Natural killer cell treated with Interleukin-12 subunit alpha and Interleukin-12 subunit beta and Interleukin-15 and Interleukin-18, amount 100 ng/mL, for 72 hours (primary cell): ENCODE data around the gene CA6. TPM values are rescaled to one million over a fixed set of nuclear protein-coding genes. Genes with fewer than 3 reads are reported as not detected.
A peak's percentile ranks its signal among the peaks of the same experiment; 100 is the strongest.
"Not testable (repeated sequence)": the region's sequence is repeated elsewhere in the genome, so short reads cannot be mapped to it uniquely, and the experiment has no call there.

ENCODE experiments used
- ATAC-seq, 2 donors: fragments of 150-1000 bp; cut with Tn5 transposase in 1 of 2; sonication (Bioruptor Pico), chemical (Tn5 transposase) in 1 of 2; 2 replicates each; pipeline ENCODE4 v1.10.0; 2021
- DNase-seq: peaks from one replicate; pipeline ENCODE4 v3.0.0; 2022; ENCODE audit warnings: low spot score
- H3K27ac Mint-ChIP-seq, 2 donors: 1 replicate in 1 of 2; 2 replicates in 1 of 2; pipeline ENCODE4 v1.8.0; 2022; ENCODE audit warnings: mixed read lengths in 2 of 2, mild to moderate bottlenecking in 1 of 2, moderate library complexity in 1 of 2
- H3K27me3 Mint-ChIP-seq, 2 donors: 1 replicate in 1 of 2; 2 replicates in 1 of 2; pipeline ENCODE4 v1.8.0; 2022; ENCODE audit warnings: mixed read lengths in 2 of 2
- H3K36me3 Mint-ChIP-seq: one replicate; pipeline ENCODE4 v1.8.0; 2022; ENCODE audit warnings: mixed read lengths
- H3K4me1 Mint-ChIP-seq, 2 donors: 1 replicate in 1 of 2; 2 replicates in 1 of 2; pipeline ENCODE4 v1.8.0; 2022; ENCODE audit warnings: low read depth in 2 of 2, mixed read lengths in 2 of 2, mild to moderate bottlenecking in 1 of 2
- H3K4me3 Mint-ChIP-seq: one replicate; pipeline ENCODE4 v1.8.0; 2022; ENCODE audit warnings: mixed read lengths
- H3K9me3 Mint-ChIP-seq: 2 replicates; pipeline ENCODE4 v1.8.0; 2022; ENCODE audit warnings: mixed read lengths
- total RNA-seq, 2 donors: library from RNA; stranded (reverse); gene quantifications; one replicate each; pipeline ENCODE4 v1.2.3, GENCODE V29; 2022

The CA6 gene
- total RNA-seq = not detected

DNA sequence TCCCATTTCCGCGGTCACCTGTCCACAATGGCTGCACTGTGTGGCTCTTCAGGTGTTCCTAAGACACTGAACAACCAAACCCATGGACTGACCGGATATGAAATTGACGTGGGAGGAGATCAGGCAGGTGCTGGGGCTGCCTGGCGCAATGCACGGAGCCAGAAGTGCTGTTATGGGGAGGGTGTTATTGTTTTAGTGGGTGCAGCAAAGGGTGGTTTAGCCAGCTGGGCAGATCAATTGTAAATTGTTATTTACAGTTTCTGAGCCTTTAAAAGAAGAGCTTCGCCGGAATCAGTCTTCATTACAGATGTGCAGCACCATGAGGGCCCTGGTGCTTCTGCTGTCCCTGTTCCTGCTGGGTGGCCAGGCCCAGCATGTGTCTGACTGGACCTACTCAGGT, at the start of gene CA6:
Gene CA6 (plus strand): TSS at position 301 of the 400 bp plus-strand sequence. CDS start 19 bp downstream, at position 320.
- peaks cover 0 to 2% of the 10 kb centered on the region in 2 donors for H3K27me3 Mint-ChIP-seq
- DNase-seq (no peak), ATAC-seq (no peak)
- H3K9me3 Mint-ChIP-seq = no peaks in the 10 kb centered on the region
- H3K4me1 Mint-ChIP-seq = peaks cover 0 to 26% of the 10 kb centered on the region in 2 donors
- H3K27ac Mint-ChIP-seq = peak within 1 kb of the TSS; percentile 80 to 89
- H3K36me3 Mint-ChIP-seq = no peaks in the 10 kb centered on the region
- H3K4me3 Mint-ChIP-seq = peak within 1 kb of the TSS; percentile 55

DNA sequence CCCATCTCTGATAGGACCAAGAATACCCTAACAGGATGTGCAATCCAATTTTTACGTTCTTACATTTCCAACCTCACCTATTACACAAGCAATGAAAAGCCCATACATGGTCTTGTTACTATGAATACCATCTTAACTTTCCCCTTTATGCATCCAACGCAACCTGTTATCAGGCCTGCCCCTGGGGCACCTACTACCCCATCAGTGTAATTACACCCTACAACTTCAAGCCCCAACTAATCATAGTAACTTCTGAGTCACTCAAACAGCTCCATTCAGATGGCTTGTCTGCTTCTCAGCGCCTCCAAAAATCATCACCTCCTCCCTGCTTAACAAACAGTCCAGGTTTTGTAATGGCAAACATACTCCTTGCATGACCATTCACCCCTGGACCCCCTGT, 48.9 kb upstream of the CA6 start:
- not testable (repeated sequence) for DNase-seq, ATAC-seq, H3K4me3 Mint-ChIP-seq, H3K27me3 Mint-ChIP-seq, H3K27ac Mint-ChIP-seq, H3K36me3 Mint-ChIP-seq, H3K9me3 Mint-ChIP-seq
- peaks cover 3 to 13% of the 10 kb centered on the region in 2 donors for H3K4me1 Mint-ChIP-seq

DNA sequence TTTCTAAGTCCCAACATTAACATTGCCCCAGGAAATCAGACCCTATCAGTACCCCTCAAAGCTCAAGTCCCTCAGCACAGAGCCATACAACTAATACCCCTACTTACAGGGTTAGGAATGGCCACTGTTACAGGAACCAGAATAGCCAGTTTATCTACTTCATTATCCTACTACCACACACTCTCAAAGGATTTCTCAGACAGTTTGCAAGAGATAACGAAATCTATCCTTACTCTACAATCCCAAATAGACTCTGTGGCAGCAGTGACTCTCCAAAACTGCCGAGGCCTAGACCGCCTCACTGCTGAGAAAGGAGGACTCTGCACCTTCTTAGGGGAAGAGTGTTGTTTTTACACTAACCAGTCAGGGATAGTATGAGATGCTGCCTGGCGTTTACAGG, 48.2 kb upstream of the CA6 start:
- not testable (repeated sequence) for ATAC-seq, H3K27me3 Mint-ChIP-seq, H3K27ac Mint-ChIP-seq, H3K9me3 Mint-ChIP-seq, H3K4me3 Mint-ChIP-seq, DNase-seq, H3K36me3 Mint-ChIP-seq
- H3K4me1 Mint-ChIP-seq = peaks cover 3 to 13% of the 10 kb centered on the region in 2 donors

DNA sequence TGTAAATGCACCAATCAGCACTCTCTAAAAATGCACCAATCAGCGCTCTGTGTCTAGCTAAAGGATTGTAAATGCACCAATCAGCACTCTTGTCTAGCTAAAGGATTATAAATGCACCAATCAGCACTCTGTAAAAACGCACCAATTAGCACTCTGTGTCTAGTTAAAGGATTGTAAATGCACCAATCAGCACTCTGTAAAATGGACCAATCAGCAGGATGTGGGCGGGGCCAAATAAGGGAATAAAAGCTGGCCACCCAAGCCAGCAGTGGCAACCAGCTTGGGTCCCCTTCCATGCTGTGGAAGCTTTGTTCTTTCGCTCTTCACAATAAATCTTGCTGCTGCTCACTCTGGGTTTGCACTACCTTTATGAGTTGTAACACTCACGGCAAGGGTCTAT, 47.2 kb upstream of the CA6 start:
- H3K27ac Mint-ChIP-seq = peak overlapping the region in 1 of 2 donors; percentile 95
- H3K9me3 Mint-ChIP-seq, DNase-seq, H3K4me3 Mint-ChIP-seq, H3K27me3 Mint-ChIP-seq, H3K36me3 Mint-ChIP-seq, ATAC-seq: not testable (repeated sequence)
- H3K4me1 Mint-ChIP-seq = peaks cover 3 to 13% of the 10 kb centered on the region in 2 donors

DNA sequence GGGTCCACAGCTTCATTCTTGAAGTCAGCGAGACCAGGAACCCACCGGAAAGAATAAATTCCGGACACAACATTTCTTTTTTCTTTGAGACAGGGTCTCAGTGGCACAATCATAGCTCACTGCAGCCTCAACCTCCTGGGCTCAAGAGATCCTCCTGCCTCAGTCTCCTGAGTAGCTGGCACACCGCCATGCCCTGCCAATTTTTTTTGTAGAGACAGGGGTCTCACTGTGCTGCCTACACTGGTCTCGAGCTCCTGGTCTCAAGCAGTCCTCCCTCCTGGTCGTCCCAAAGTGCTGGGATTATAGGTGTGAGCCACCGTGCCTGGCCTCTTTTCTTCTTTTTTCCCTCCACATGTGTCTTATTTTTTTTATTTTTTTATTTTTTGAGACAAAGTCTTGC, 46.6 kb upstream of the CA6 start:
- Mint-ChIP-seq H3K9me3 (no peaks in the 10 kb centered on the region), H3K36me3 (no peaks in the 10 kb centered on the region)
- DNase-seq = peak; percentile 40

DNA sequence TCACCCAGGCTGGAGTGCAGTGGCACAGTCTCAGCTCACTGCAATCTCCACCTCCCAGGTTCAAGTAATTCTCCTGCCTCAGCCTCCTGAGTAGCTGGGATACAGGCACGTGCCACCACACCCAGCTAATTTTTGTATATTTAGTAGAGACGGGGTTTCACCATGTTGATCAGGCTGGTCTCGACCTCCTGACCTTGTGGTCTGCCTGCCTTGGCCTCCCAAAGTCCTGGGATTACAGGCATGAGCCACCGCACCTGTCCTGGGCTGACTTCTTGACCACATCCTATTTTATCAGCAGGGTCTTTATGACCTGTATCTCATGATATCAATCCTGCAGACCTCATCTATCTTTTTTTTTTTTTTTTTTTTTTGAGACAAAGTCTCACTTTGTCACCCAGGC, 45.0 kb upstream of the CA6 start:
- Mint-ChIP-seq H3K4me1 (peaks cover 3 to 13% of the 10 kb centered on the region in 2 donors), H3K27ac (peak overlapping the region; percentile 95)
- ATAC-seq, H3K36me3 Mint-ChIP-seq, H3K27me3 Mint-ChIP-seq, H3K4me3 Mint-ChIP-seq, DNase-seq, H3K9me3 Mint-ChIP-seq: not testable (repeated sequence)

More for the DNA sequence above, 46.6 kb upstream of the CA6 start:
- Mint-ChIP-seq H3K27ac (peak overlapping the region; percentile 95), H3K4me1 (peaks cover 3 to 13% of the 10 kb centered on the region in 2 donors), H3K27me3 (no peaks in the 10 kb centered on the region), H3K4me3 (no peak overlapping the region)
- ATAC-seq = no peak

DNA sequence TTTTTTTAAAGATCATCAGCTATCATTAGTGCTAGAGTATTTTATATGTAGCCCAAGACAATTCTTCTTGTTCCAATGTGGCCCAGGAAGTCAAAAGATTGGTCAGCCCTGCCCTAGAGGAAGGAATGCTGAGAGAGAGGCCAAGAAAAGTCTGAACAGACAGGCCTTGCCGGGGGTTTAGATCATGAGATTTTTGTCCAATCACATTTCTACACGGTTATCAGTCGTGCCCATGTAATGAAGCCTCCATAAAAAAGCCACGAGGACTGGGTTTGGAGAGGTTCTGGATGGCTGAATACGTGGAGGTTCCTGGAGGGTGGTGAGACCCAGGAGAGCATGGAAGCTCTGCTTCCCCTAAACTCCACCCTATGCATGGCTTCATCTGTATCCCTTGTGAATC, 42.9 kb upstream of the CA6 start:
- peaks cover 3 to 13% of the 10 kb centered on the region in 2 donors for H3K4me1 Mint-ChIP-seq
- no peak for DNase-seq
- no peaks in the 10 kb centered on the region for H3K9me3 Mint-ChIP-seq
- no peak overlapping the region for H3K27ac Mint-ChIP-seq
- no peaks in the 10 kb centered on the region for H3K27me3 Mint-ChIP-seq
- no peak overlapping the region for H3K4me3 Mint-ChIP-seq
- no peaks in the 10 kb centered on the region for H3K36me3 Mint-ChIP-seq
- ATAC-seq = no peak

DNA sequence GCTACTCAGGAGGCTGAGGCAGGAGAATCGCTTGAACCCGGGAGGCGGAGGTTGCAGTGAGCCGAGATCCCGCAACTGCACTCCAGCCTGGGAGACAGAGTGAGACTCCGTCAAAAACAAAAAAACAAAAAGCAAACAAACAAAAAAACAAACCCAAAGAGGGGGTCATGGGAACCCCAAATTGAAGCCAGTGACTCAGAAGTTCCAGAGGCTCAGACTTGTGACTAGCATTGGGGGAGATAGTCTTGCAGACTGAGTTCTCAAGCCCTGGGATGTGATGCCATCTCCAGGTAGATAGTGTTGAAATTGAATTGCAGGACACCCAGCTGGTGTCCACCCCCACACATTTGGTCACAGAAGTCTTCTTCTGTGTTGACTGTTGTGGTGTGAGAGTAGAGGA, 42.3 kb upstream of the CA6 start:
- Mint-ChIP-seq H3K4me1 (peaks cover 3 to 13% of the 10 kb centered on the region in 2 donors), H3K9me3 (no peaks in the 10 kb centered on the region), H3K36me3 (no peaks in the 10 kb centered on the region), H3K27ac (no peak overlapping the region), H3K4me3 (no peak overlapping the region), H3K27me3 (no peaks in the 10 kb centered on the region)
- no peak for ATAC-seq
- peak; percentile 12 for DNase-seq

DNA sequence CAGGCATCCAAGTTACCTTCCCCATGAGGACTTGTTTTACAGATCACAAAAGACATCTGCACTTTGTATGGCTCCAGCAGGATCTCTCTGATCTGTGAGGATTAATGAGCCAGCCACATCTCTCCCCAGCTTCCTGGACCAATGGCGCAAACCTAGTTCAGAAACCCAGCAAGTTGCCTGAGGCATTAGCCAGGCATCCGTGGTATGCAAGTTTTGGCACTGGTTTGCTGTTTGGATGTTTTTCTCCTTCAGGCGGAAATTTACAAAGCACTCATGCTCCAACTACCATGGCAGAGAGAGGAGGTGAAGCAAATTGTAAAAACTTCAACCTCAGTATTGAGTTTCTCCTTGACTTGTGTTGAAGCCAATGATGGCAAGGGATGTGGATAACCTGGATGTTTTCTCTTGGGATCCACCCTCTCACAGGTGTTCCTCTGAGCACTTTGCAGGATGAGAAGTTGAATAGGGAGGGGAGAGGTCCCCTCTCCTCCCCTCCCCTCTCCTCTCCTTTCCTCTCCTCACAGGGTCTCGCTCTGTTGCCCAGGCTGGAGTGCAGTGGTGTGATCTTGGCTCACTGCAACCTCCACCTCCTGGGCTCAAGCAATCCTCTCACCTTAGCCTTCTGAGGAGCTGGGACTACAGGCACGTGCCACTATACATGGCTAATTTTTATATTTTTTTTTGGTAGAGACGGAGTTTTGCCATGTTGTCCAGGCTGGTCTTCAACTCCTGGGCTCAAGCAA, 41.6 kb upstream of the CA6 start:
- Mint-ChIP-seq H3K4me1 (peaks cover 3 to 9% of the 10 kb centered on the region in 2 donors), H3K9me3 (no peaks in the 10 kb centered on the region), H3K4me3 (no peak overlapping the region), H3K27ac (peak overlapping the region in 1 of 2 donors; percentile 19), H3K27me3 (no peaks in the 10 kb centered on the region), H3K36me3 (no peaks in the 10 kb centered on the region)
- no peak for ATAC-seq
- peak; percentile 10 for DNase-seq

DNA sequence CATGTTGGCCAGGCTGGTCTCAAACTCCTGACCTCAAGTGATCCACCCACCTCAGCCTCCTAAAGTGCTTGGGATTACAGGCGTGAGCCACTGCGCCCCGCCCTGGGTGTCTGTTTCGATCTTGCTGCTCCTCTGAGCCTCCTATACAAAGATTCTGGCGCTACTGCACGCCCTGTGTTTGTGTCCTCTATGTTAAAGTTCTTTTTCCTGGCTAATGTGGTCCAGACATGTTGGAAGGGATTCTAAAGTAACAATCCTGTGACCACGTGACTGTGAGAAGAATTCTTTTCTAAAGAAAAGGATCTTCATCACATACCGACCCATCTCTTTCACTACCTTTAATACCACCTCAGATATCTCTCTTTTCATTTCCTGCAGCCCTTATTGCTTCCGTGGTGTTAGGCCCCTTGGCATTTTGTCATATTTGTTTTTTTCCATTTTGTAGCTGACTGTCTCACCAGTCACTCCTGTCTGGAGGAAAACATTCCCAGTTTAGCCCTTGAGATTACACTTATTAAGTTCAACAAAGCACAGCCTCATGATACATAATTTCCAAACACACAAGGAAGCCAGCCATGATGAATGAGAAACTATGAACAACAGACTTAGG, 40.0 kb upstream of the CA6 start:
- Mint-ChIP-seq H3K27ac (no peak overlapping the region), H3K4me1 (peaks cover 0 to 4% of the 10 kb centered on the region in 2 donors), H3K9me3 (no peaks in the 10 kb centered on the region), H3K27me3 (peaks cover 5 to 8% of the 10 kb centered on the region in 2 donors), H3K36me3 (no peaks in the 10 kb centered on the region), H3K4me3 (no peak overlapping the region)
- no peak for ATAC-seq
- no peak for DNase-seq

DNA sequence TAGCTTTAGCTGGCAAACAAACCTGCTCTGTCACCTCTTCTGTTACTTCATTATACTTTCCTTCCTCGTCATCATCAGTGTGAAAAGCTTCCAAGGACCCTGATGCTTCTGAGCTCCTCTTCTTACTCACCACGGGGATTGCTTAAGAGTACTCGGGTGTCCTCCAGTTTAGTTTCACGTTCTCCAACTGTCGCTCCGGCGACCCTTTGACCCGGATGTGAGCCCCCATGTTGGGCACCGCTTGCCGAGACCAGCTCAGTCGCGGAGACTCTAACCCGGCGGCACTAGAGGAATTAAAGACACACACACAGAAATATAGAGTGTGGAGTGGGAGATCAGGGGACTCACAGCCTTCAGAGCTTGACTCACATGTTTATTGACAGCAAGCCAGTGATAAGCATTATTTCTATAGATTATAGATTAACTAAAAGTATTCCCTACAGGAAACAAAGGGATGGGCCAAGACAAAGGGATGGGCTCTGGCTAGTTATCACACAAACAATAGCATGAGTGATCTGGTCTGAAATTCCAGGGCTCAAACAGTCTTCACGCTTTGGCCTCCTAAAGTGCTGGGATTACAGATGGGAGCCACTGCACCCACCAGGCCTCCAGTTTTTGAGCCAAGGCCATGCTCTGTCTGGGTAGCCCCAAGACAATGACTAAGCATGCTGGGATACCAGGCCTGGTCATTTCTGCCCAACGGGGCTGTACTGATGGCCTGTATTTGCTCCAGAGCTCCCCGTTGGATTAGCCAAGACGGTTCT, 37.1 kb upstream of the CA6 start:
- ATAC-seq = no peak
- no peak for DNase-seq
- no peaks in the 10 kb centered on the region for H3K9me3 Mint-ChIP-seq
- peaks cover 7 to 8% of the 10 kb centered on the region in 2 donors for H3K27me3 Mint-ChIP-seq
- H3K4me1 Mint-ChIP-seq = peaks cover 0 to 4% of the 10 kb centered on the region in 2 donors
- H3K27ac Mint-ChIP-seq = no peak overlapping the region
- no peak overlapping the region for H3K4me3 Mint-ChIP-seq
- no peaks in the 10 kb centered on the region for H3K36me3 Mint-ChIP-seq

DNA sequence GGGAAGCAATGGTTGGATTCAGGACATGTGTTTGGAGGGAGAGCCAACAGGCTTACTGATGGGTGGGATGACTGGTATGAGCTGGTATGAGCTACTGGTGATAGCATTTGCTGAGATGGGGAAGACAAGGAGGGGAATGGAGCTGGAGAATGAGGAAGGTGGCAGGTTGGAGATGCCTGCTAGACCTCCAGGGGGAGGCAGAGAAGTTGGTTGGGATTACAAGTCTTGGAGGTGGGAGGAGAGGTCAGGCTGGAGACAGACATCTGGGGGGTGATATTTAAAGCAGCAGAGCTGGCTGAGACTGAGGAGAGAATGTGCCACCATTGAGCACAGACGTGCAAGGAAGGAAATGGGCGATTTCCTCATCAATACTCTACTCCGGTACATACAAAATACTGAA, 35.3 kb upstream of the CA6 start:
- Mint-ChIP-seq H3K36me3 (no peaks in the 10 kb centered on the region), H3K4me1 (peaks cover 0 to 4% of the 10 kb centered on the region in 2 donors), H3K27ac (no peak overlapping the region), H3K9me3 (no peaks in the 10 kb centered on the region), H3K27me3 (peaks cover 7 to 8% of the 10 kb centered on the region in 2 donors), H3K4me3 (no peak overlapping the region)
- DNase-seq = no peak
- no peak for ATAC-seq

DNA sequence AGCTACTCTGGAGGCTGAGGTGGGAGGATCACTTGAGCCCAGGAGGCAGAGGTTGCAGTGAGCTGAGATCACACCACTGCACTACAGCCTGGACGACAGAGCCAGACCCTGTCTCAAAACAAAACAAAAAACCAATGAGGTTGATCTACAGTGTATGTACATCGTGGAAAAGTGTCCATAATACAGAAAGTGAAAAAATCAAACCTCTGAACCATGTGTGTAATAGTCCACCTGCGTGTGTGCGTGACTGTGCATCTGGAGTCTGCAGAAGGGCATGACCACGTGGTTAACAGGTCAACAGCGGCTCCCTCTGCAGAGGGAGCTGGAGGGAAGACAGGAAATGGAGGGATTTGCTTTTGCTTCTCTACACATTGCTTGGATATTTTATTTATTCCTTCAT, 34.8 kb upstream of the CA6 start:
- Mint-ChIP-seq H3K4me1 (peaks cover 0 to 4% of the 10 kb centered on the region in 2 donors), H3K36me3 (no peaks in the 10 kb centered on the region), H3K9me3 (no peaks in the 10 kb centered on the region), H3K27ac (no peak overlapping the region), H3K4me3 (no peak overlapping the region), H3K27me3 (peaks cover 7 to 8% of the 10 kb centered on the region in 2 donors)
- no peak for DNase-seq
- peak in 1 of 2 donors; percentile 33 for ATAC-seq
